SK-N-MC (cell line): ENCODE measurements around the gene B4GALNT1.

Experiments used
- EZH2 ChIP-seq: fragments of 200-600 bp; sonication (generic); IDR thresholded peaks from one replicate; pipeline ENCODE4 v1.6.1; 2017; ENCODE audit warnings: antibody characterized with exemption
- POLR2AphosphoS5 ChIP-seq: IDR thresholded peaks from 2 replicates; pipeline ENCODE4 v1.6.1; 2012; ENCODE audit warnings: mild to moderate bottlenecking, low read depth, low read length, borderline replicate concordance

DNA sequence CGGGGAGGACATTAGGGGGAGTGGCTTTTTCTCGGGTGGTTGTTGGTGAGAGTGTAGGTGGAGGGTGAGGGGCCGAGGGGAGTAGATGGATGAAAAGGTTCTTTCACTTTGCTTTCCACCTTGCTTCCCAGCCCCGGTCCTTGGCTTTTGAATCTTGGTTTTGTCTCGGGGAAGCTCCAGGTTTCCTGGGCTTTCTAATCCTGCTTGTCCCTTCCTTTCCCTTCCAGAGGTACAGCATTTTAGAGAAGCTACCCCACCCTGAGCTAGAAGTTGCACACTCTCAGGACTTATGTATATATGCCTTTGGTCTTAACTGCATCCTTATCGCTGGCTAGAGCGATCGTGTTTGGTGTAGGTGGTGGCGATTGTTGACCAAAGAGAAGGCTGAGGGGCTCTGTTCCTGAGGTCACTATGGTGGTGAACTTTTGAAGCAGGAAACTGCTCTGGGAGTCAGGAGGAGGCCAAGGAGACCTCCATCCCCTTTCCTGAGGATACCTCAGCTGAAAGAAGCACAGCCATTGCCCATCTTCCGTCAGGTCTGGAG is 41.1 kb downstream of the B4GALNT1 start:
- TF ChIP-seq EZH2 (no peak), POLR2AphosphoS5 (no peak)
